H1 (cell line): ENCODE measurements around the gene KCNA1. TPM values are rescaled to one million over a fixed set of nuclear protein-coding genes. Genes with fewer than 3 reads are reported as not detected.

ENCODE experiments used
- CTCF ChIA-PET: fragments of 300-600 bp; sonication (Branson Sonifier 250); formaldehyde crosslinking; loops from one replicate; lab custom pipeline; 2021; ENCODE audit not compliant: partially characterized antibody; lab: Charles Lee
- POLR2A ChIA-PET: fragments of 300-600 bp; sonication (Branson Sonifier 250); formaldehyde crosslinking; loops from one replicate; lab custom pipeline; 2021; ENCODE audit warnings: inconsistent platforms; ENCODE audit not compliant: partially characterized antibody; lab: Charles Lee
- DNase-seq, 2 experiments: peaks; one replicate each; pipeline versions ENCODE4 v3.0.0 to v3.0.0-alpha.2; 2010 to 2022; ENCODE audit warnings: low spot score in 2 of 2, low read depth in 1 of 2, mixed read lengths in 1 of 2
- FAIRE-seq: peaks from 2 replicates; lab custom pipeline; 2011; peaks lifted over from hg19 to GRCh38; lab: Jason Lieb, UNC
- H2AFZ ChIP-seq: 2 replicates; pipeline ENCODE4 v1.8.1; 2012; ENCODE audit warnings: low read length, inconsistent platforms
- H2AK5ac ChIP-seq: 2 replicates; pipeline ENCODE4 v1.6.1; 2013; ENCODE audit warnings: low read depth, low read length
- H2BK120ac ChIP-seq: replicated peaks from 2 replicates; pipeline ENCODE3; 2013; ENCODE audit warnings: low read depth, low read length, inconsistent platforms
- H2BK12ac ChIP-seq: 2 replicates; pipeline ENCODE4 v1.6.1; 2013; ENCODE audit warnings: low read depth, low read length
- H2BK15ac ChIP-seq: 2 replicates; pipeline ENCODE4 v1.6.1; 2013; ENCODE audit warnings: low read length
- H2BK20ac ChIP-seq: 2 replicates; pipeline ENCODE4 v1.6.1; 2013; ENCODE audit warnings: low read length
- H2BK5ac ChIP-seq: 2 replicates; pipeline ENCODE4 v1.6.1; 2013; ENCODE audit warnings: low read depth, low read length
- H3K14ac ChIP-seq: 2 replicates; pipeline ENCODE4 v1.6.1; 2013; ENCODE audit warnings: inconsistent platforms; ENCODE audit not compliant: insufficient read length
- H3K18ac ChIP-seq: 2 replicates; pipeline ENCODE4 v1.6.1; 2013; ENCODE audit warnings: low read length; ENCODE audit errors: extremely low read depth
- H3K23ac ChIP-seq: 2 replicates; pipeline ENCODE4 v1.6.1; 2013; ENCODE audit warnings: inconsistent platforms; ENCODE audit not compliant: insufficient read length
- H3K23me2 ChIP-seq: 2 replicates; pipeline ENCODE4 v1.6.1; 2013; ENCODE audit warnings: low read depth, low read length
- H3K27ac ChIP-seq: 2 replicates; pipeline ENCODE4 v1.6.1; 2011; ENCODE audit warnings: low read depth, low read length, inconsistent platforms
- H3K27me3 ChIP-seq, 4 experiments: replicated peaks in 1 of 4; 1 replicate in 1 of 4; 2 replicates in 3 of 4; pipeline versions ENCODE4 v1.6.1 to v1.8.1; 2011 to 2013; ENCODE audit warnings: low read length in 3 of 4, mild to moderate bottlenecking in 3 of 4, inconsistent platforms in 2 of 4, mixed read lengths in 2 of 4, moderate library complexity in 1 of 4; ENCODE audit not compliant: control insufficient read depth in 3 of 4, insufficient read depth in 3 of 4; ENCODE audit errors: extremely low read depth in 1 of 4
- H3K36me3 ChIP-seq, 4 experiments: 2 replicates each; pipeline versions ENCODE4 v1.6.1 to v1.8.1; 2011 to 2013; ENCODE audit warnings: mild to moderate bottlenecking in 4 of 4, low read length in 3 of 4, moderate library complexity in 2 of 4, control low read depth in 1 of 4, inconsistent platforms in 1 of 4; ENCODE audit not compliant: insufficient read depth in 4 of 4, control insufficient read depth in 2 of 4
- H3K4ac ChIP-seq: replicated peaks from 2 replicates; pipeline ENCODE3; 2013; ENCODE audit warnings: low read length, low read depth, mixed read lengths, inconsistent platforms; ENCODE audit not compliant: insufficient read length
- H3K4me1 ChIP-seq, 4 experiments: replicated peaks in 1 of 4; 1 replicate in 1 of 4; 2 replicates in 3 of 4; pipeline versions ENCODE4 v1.6.1 to v1.8.1; 2011 to 2013; ENCODE audit warnings: low read length in 3 of 4, inconsistent platforms in 2 of 4, mixed read lengths in 1 of 4; ENCODE audit not compliant: insufficient read depth in 4 of 4, control insufficient read depth in 3 of 4
- H3K4me2 ChIP-seq, 2 experiments: 2 replicates each; pipeline versions ENCODE4 v1.6.1 to v1.8.1; 2011 to 2013; ENCODE audit warnings: low read depth in 2 of 2, low read length in 2 of 2, control low read depth in 1 of 2, inconsistent platforms in 1 of 2, mild to moderate bottlenecking in 1 of 2; ENCODE audit not compliant: insufficient read depth in 1 of 2
- H3K4me3 ChIP-seq, 4 experiments: fragments of 200-600, 300-600 bp in 1 of 4; sonication (generic), shearing (Covaris generic), sonication (Bioruptor Twin) in 1 of 4; 2 replicates each; pipeline versions ENCODE4 v1.5.1 to v1.8.1; 2011 to 2016; ENCODE audit warnings: low read length in 4 of 4, low read depth in 3 of 4, control low read depth in 2 of 4, inconsistent platforms in 2 of 4, mild to moderate bottlenecking in 2 of 4, mixed read lengths in 1 of 4, moderate library complexity in 1 of 4; ENCODE audit not compliant: insufficient read depth in 2 of 4; ENCODE audit errors: extremely low read depth in 1 of 4
- H3K56ac ChIP-seq: replicated peaks from 2 replicates; pipeline ENCODE3; 2013; ENCODE audit warnings: low read depth, mild to moderate bottlenecking, mixed read lengths, low read length, inconsistent platforms; ENCODE audit not compliant: insufficient read length
- H3K79me1 ChIP-seq: 2 replicates; pipeline ENCODE4 v1.6.1; 2013; ENCODE audit warnings: low read depth, low read length, control low read depth
- H3K79me2 ChIP-seq, 2 experiments: 2 replicates each; pipeline versions ENCODE4 v1.6.1 to v1.8.1; 2012 to 2013; ENCODE audit warnings: low read length in 2 of 2, mild to moderate bottlenecking in 2 of 2, inconsistent platforms in 1 of 2; ENCODE audit not compliant: insufficient read depth in 2 of 2, control insufficient read depth in 1 of 2
- H3K9ac ChIP-seq, 4 experiments: replicated peaks in 1 of 4; 1 replicate in 1 of 4; 2 replicates in 3 of 4; pipeline versions ENCODE4 v1.6.1 to v1.8.1; 2011 to 2013; ENCODE audit warnings: low read depth in 3 of 4, low read length in 3 of 4, control low read depth in 2 of 4, mild to moderate bottlenecking in 2 of 4, moderate library complexity in 2 of 4, inconsistent platforms in 1 of 4; ENCODE audit errors: extremely low read depth in 1 of 4
- H3K9me3 ChIP-seq, 2 experiments: 2 replicates each; pipeline versions ENCODE4 v1.6.1 to v1.8.1; 2012 to 2013; ENCODE audit warnings: mild to moderate bottlenecking in 2 of 2, moderate library complexity in 2 of 2, control low read depth in 1 of 2, inconsistent platforms in 1 of 2, low read depth in 1 of 2, low read length in 1 of 2, mixed read lengths in 1 of 2; ENCODE audit not compliant: insufficient read depth in 2 of 2
- H4K20me1 ChIP-seq, 2 experiments: replicated peaks in 1 of 2; 2 replicates each; pipeline versions ENCODE3 to v1.8.1; 2011 to 2013; ENCODE audit warnings: inconsistent platforms in 2 of 2, low read length in 2 of 2, mild to moderate bottlenecking in 1 of 2; ENCODE audit not compliant: insufficient read depth in 2 of 2, control insufficient read depth in 1 of 2
- H4K5ac ChIP-seq: 2 replicates; pipeline ENCODE4 v1.6.1; 2013; ENCODE audit warnings: low read length, low read depth, mixed read lengths, inconsistent platforms; ENCODE audit not compliant: insufficient read length
- H4K8ac ChIP-seq: 2 replicates; pipeline ENCODE4 v1.8.0; 2013; ENCODE audit warnings: mild to moderate bottlenecking, moderate library complexity, low read length, inconsistent platforms; ENCODE audit not compliant: insufficient read depth; ENCODE audit errors: extremely low read depth
- H4K91ac ChIP-seq: replicated peaks from 2 replicates; pipeline ENCODE3; 2013; ENCODE audit warnings: low read length, mixed read lengths, inconsistent platforms; ENCODE audit not compliant: insufficient read length
- KDM1A ChIP-seq: fragments of 200-600, 300-600 bp; sonication (generic); IDR thresholded peaks from 2 replicates; pipeline ENCODE4 v1.7.1; 2016; ENCODE audit warnings: mild to moderate bottlenecking, low read length, borderline replicate concordance
- RNF2 ChIP-seq: fragments of 200-900, 300-1000 bp; sonication (generic); IDR thresholded peaks from 2 replicates; pipeline ENCODE4 v1.7.1; 2016; ENCODE audit warnings: borderline replicate concordance, low read depth, mild to moderate bottlenecking, antibody characterized with exemption, low read length; ENCODE audit not compliant: poor library complexity, severe bottlenecking; ENCODE audit errors: missing control alignments
- SAP30 ChIP-seq: fragments of 300-600 bp; sonication (generic); IDR thresholded peaks from 2 replicates; pipeline ENCODE4 v1.7.1; 2012; ENCODE audit warnings: low read length, moderate library complexity, mild to moderate bottlenecking, inconsistent platforms; ENCODE audit not compliant: insufficient read depth, insufficient replicate concordance
- SP2 ChIP-seq: IDR thresholded peaks from 2 replicates; pipeline ENCODE4 v1.6.1; 2012; ENCODE audit warnings: mild to moderate bottlenecking, low read length, inconsistent platforms
- SUZ12 ChIP-seq: fragments of 200-600 bp; sonication (generic); IDR thresholded peaks from 2 replicates; pipeline ENCODE4 v1.6.1; 2012; ENCODE audit warnings: mild to moderate bottlenecking, inconsistent platforms, low read length, moderate library complexity, mixed read lengths
- WGBS, 2 experiments: shearing (Covaris generic) in 1 of 2; methylation state at CpG; one replicate each; pipeline versions ENCODE4 v1.1.6 to v1.1.7; 2013 to 2015; ENCODE audit warnings: low lambda C conversion rate in 2 of 2, mixed read lengths in 2 of 2, inconsistent platforms in 1 of 2, low coverage in 1 of 2, missing lambda C conversion rate in 1 of 2; ENCODE audit not compliant: insufficient replicate concordance in 2 of 2, insufficient coverage in 1 of 2, insufficient read length in 1 of 2; ENCODE audit errors: extremely low coverage in 1 of 2, missing lambda C conversion rate in 1 of 2; 5-methylcytosine and 5-hydroxymethylcytosine counted together
- polyA plus RNA-seq, 7 experiments: library from polyadenylated mRNA; depleted of rRNA in 3 of 7; stranded (reverse) in 5 of 7; unstranded in 2 of 7; fragments of >200 nt in 5 of 7; fragments of 200-250 nt in 2 of 7; gene quantifications; 1 replicate in 5 of 7; 2 replicates in 1 of 7; 4 replicates in 1 of 7; pipeline versions ENCODE4 v1.2.1 to v1.2.3, GENCODE V29; 2011 to 2013; ENCODE audit warnings: missing spikeins in 2 of 7, mixed read lengths in 2 of 7
- total RNA-seq: library from RNA; stranded (reverse); fragmentation: NEBNext Ultra II Directional; extraction: Animal tissue kit (Norgen Biotek cat#: 25700); gene quantifications from 2 replicates; pipeline ENCODE4 v1.2.1, GENCODE V29; 2021

The KCNA1 gene
- total and polyA plus RNA-seq, 2 of the 8 experiments (the other 6 are each of a cell fraction or from before 2014, with no cell fraction given), result 0.23 to 0.30 TPM

- Histone ChIP-seq H3K79me1 (no peaks in the 10 kb centered on the region), H2AK5ac (no peak overlapping the region), H3K9ac (no peak overlapping the region), H3K4me1 (peaks cover 0 to 2% (median 0%) of the 10 kb centered on the region in 4 experiments; a peak in 2 of 7 replicates), H2BK20ac (no peak overlapping the region), H3K79me2 (no peaks in the 10 kb centered on the region), H3K27me3 (peaks cover 0 to 2% (median 0%) of the 10 kb centered on the region in 4 experiments; a peak in 2 of 7 replicates), H4K5ac (no peak overlapping the region), H3K36me3 (no peaks in the 10 kb centered on the region), H3K4me2 (no peak overlapping the region), H3K18ac (no peak overlapping the region), H3K27ac (no peak overlapping the region), H4K8ac (no peak overlapping the region; the same call in 1 of the 2 replicates), H2BK5ac (no peak overlapping the region), H4K91ac (no peak overlapping the region), H2AFZ (0 out of 2 replicates have a peak overlapping the region, but pooled peaks have one; percentile 57), H2BK12ac (no peak overlapping the region), H3K9me3 (no peaks in the 10 kb centered on the region), H2BK15ac (no peak overlapping the region), H2BK120ac (no peak overlapping the region), H3K4ac (no peak overlapping the region), H3K14ac (no peak overlapping the region), H4K20me1 (no peaks in the 10 kb centered on the region), H3K56ac (no peak overlapping the region), H3K23ac (no peak overlapping the region), H3K4me3 (no peak overlapping the region), H3K23me2 (no peaks in the 10 kb centered on the region)
- DNase-seq (no peak), FAIRE-seq (no peak)
- no peak for TF ChIP-seq RNF2
- TF ChIP-seq SAP30, result no peak
- TF ChIP-seq SUZ12, result no peak
- no peak for TF ChIP-seq SP2
- no peak for TF ChIP-seq KDM1A
- ChIA-PET POLR2A (interaction anchor here (1.1 kb wide), 1 partner anchor 21 kb away, joined by 3 read pairs; no protein-coding TSS in a partner anchor), CTCF (interaction anchor here (0.9 to 2.7 kb wide), 11 partner anchors 9 to 105 kb away, joined by 3 to 8 read pairs (median 5); no protein-coding TSS in a partner anchor)
- WGBS, 2 experiments, result 81% methylated on average over 13 of the region's 13 CpGs; no CpG with 5 or more reads in 1 of the 2 experiments
Measured at GRCh38 chr12:4960030-4960429, 50.3 kb downstream of the KCNA1 start.
